Measurements from ENCODE around the gene FANCM.
"Not testable (repeated sequence)": the region's sequence is repeated elsewhere in the genome, so short reads cannot be mapped to it uniquely, and the experiment has no call there.

FANCM gene

DNA sequence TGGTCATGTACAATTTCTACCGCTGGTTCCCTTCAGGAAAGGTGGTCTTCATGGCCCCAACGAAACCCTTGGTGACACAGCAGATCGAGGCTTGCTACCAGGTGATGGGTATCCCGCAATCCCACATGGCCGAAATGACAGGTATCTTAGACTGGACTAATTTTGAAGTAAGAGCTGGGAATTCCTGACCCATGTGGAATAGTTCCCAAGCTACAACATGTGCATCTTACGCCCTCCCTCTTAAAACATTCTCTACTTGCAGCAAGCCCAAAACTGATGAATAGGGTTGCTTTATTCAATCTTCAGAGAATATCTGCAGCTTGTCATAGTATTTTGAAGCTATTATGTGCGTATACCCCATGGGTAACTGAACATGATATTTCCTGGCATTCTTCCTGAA is 669 bp downstream of the FANCM start:
- no peaks in the 10 kb centered on the region for H3F3A ChIP-seq (ENCODE audit: insufficient read depth, low read length)
- no peaks in the 10 kb centered on the region for H3K9me3 ChIP-seq (ENCODE audit: low read length)
- no peak overlapping the region for H2AFZ ChIP-seq (ENCODE audit: low read length)
- H3K27me3 ChIP-seq (ENCODE audit: insufficient read depth, low read length), result no peaks in the 10 kb centered on the region
- no peaks in the 10 kb centered on the region for H3K36me3 ChIP-seq (ENCODE audit: insufficient read depth, low read length)
- peak overlapping the region; percentile 79 for H3K27ac ChIP-seq (ENCODE audit: low read depth, low read length, poor library complexity, severe bottlenecking)
- H3K4me2 ChIP-seq (ENCODE audit: low read length), result peak overlapping the region; percentile 90
- H3K4me1 ChIP-seq (ENCODE audit: insufficient read depth, low read length, severe bottlenecking), result peaks cover 68% of the 10 kb centered on the region
- peak overlapping the region; percentile 77 for H3K9ac ChIP-seq (ENCODE audit: low read length)
- TF ChIP-seq EZH2 (IDR thresholded peaks at IDR 0.05; ENCODE audit: borderline replicate concordance, low read length), result no peak
- peaks cover 55% of the 10 kb centered on the region for H3K79me2 ChIP-seq (ENCODE audit: insufficient read depth, low read length)
- H4K20me1 ChIP-seq (ENCODE audit: insufficient read depth, low read length), result no peaks in the 10 kb centered on the region
- no peaks in the 10 kb centered on the region for H3K9me2 ChIP-seq (ENCODE audit: low read depth, low read length)
- H3K4me3 ChIP-seq (ENCODE audit: low read depth, low read length, poor library complexity, severe bottlenecking), result peak overlapping the region; percentile 92

DNA sequence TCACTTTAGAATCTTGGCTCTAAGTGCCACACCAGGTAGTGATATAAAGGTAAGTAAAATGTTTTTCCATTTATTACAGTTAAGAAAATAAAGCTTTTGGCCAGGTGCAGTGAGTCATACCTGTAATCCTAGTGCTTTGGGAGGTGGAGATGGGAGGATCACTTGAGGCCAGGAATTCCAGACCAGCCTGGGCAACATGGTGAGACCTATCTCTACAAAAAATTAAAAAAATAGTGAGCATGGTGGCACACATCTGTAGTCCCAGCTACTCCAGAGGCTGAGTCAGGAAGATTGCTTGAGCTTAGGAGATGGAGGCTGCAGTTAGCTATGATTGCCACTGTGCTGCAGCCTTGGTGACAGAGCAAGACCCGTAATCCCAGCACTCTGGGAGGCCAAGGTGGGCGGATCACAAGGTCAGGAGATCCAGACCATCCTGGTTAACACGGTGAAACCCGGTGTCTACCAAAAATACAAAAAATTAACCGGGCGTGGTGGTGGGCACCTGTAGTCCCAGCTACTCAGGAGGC is 5.0 kb downstream of the FANCM start:
- no peaks in the 10 kb centered on the region for H3F3A ChIP-seq (ENCODE audit: insufficient read depth, low read length)
- no peaks in the 10 kb centered on the region for H3K9me3 ChIP-seq (ENCODE audit: low read length)
- no peak overlapping the region for H3K9ac ChIP-seq (ENCODE audit: low read length)
- H2AFZ ChIP-seq (ENCODE audit: low read length), result no peak overlapping the region
- H4K20me1 ChIP-seq (ENCODE audit: insufficient read depth, low read length), result no peaks in the 10 kb centered on the region
- H3K27ac ChIP-seq (ENCODE audit: low read depth, low read length, poor library complexity, severe bottlenecking), result no peak overlapping the region
- H3K27me3 ChIP-seq (ENCODE audit: insufficient read depth, low read length), result no peaks in the 10 kb centered on the region
- no peak overlapping the region for H3K4me2 ChIP-seq (ENCODE audit: low read length)
- H3K36me3 ChIP-seq (ENCODE audit: insufficient read depth, low read length), result 0 out of 2 replicates have a peak, but pooled peaks cover 6% of the 10 kb centered on the region
- H3K79me2 ChIP-seq (ENCODE audit: insufficient read depth, low read length), result peaks cover 56% of the 10 kb centered on the region
- H3K4me1 ChIP-seq (ENCODE audit: insufficient read depth, low read length, severe bottlenecking), result peaks cover 64% of the 10 kb centered on the region
- H3K9me2 ChIP-seq (ENCODE audit: low read depth, low read length), result no peaks in the 10 kb centered on the region
- TF ChIP-seq, protein P1, sequence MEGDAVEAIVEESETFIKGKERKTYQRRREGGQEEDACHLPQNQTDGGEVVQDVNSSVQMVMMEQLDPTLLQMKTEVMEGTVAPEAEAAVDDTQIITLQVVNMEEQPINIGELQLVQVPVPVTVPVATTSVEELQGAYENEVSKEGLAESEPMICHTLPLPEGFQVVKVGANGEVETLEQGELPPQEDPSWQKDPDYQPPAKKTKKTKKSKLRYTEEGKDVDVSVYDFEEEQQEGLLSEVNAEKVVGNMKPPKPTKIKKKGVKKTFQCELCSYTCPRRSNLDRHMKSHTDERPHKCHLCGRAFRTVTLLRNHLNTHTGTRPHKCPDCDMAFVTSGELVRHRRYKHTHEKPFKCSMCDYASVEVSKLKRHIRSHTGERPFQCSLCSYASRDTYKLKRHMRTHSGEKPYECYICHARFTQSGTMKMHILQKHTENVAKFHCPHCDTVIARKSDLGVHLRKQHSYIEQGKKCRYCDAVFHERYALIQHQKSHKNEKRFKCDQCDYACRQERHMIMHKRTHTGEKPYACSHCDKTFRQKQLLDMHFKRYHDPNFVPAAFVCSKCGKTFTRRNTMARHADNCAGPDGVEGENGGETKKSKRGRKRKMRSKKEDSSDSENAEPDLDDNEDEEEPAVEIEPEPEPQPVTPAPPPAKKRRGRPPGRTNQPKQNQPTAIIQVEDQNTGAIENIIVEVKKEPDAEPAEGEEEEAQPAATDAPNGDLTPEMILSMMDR (IDR thresholded peaks at IDR 0.05; ENCODE audit: low read length), result no peak
- TF ChIP-seq EZH2 (IDR thresholded peaks at IDR 0.05; ENCODE audit: borderline replicate concordance, low read length), result no peak
- no peak overlapping the region for H3K4me3 ChIP-seq (ENCODE audit: low read depth, low read length, poor library complexity, severe bottlenecking)

DNA sequence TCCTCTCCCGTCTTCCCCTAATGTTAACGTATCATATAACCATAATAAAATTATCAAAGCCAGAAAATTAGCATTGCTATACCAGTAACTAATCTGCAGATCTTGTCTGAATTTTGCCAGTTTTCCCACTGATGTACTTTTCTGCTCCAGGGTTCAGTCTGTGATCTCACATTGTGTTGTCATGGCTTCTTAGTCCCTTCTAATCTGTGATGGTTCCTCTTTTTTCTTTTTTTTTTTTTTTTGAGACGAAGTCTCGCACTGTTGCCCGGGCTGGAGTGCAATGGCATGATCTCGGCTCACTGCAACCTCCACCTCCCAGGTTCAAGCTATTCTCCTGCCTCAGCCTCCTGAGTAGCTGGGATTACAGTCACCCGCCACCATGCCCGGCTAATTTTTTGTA is 6.4 kb downstream of the FANCM start:
- peaks cover 58% of the 10 kb centered on the region for H3K4me1 ChIP-seq (ENCODE audit: insufficient read depth, low read length, severe bottlenecking)
- H2AFZ ChIP-seq (ENCODE audit: low read length); H4K20me1 ChIP-seq (ENCODE audit: insufficient read depth, low read length); H3K9me2 ChIP-seq (ENCODE audit: low read depth, low read length); H3K9me3 ChIP-seq (ENCODE audit: low read length); H3K27me3 ChIP-seq (ENCODE audit: insufficient read depth, low read length); H3K36me3 ChIP-seq (ENCODE audit: insufficient read depth, low read length); H3F3A ChIP-seq (ENCODE audit: insufficient read depth, low read length): not testable (repeated sequence)
- H3K9ac ChIP-seq (ENCODE audit: low read length), result peak overlapping the region; percentile 12; the same call in 1 of the 2 replicates
- peak overlapping the region; percentile 39 for H3K4me3 ChIP-seq (ENCODE audit: low read depth, low read length, poor library complexity, severe bottlenecking)
- H3K4me2 ChIP-seq (ENCODE audit: low read length), result peak overlapping the region; percentile 45
- peaks cover 44% of the 10 kb centered on the region for H3K79me2 ChIP-seq (ENCODE audit: insufficient read depth, low read length)
- H3K27ac ChIP-seq (ENCODE audit: low read depth, low read length, poor library complexity, severe bottlenecking), result peak overlapping the region; percentile 40

DNA sequence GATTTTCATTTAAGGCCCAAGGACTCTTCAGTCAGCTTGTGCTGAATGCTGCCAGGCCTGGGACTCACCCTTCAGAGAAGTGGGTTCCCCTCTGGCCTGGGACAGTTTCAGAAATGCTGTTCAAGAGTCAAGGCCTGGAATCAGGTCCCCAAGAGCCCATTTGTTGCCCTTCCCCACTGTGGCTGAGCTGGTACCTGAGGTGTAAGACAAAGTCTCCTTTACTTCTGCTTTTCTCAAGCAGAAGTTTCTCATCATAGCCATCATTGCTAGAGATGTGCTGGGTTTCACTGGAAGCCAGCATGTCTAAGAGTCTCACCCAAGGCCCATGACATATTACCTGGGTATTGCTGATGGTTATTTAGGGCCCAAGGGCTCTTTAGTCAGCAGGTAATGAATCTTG is 8.9 kb downstream of the FANCM start:
- H2AFZ ChIP-seq (ENCODE audit: low read length), result no peak overlapping the region
- H3K4me1 ChIP-seq (ENCODE audit: insufficient read depth, low read length, severe bottlenecking), result peaks cover 32% of the 10 kb centered on the region
- peak overlapping the region; percentile 56 for H3K27ac ChIP-seq (ENCODE audit: low read depth, low read length, poor library complexity, severe bottlenecking)
- no peaks in the 10 kb centered on the region for H3K9me3 ChIP-seq (ENCODE audit: low read length)
- no peak overlapping the region for H3K9ac ChIP-seq (ENCODE audit: low read length)
- TF ChIP-seq EZH2 (IDR thresholded peaks at IDR 0.05; ENCODE audit: borderline replicate concordance, low read length), result no peak
- TF ChIP-seq, protein P1 (IDR thresholded peaks at IDR 0.05; ENCODE audit: low read length), result no peak
- no peak overlapping the region for H3K4me3 ChIP-seq (ENCODE audit: low read depth, low read length, poor library complexity, severe bottlenecking)
- no peaks in the 10 kb centered on the region for H3K9me2 ChIP-seq (ENCODE audit: low read depth, low read length)
- H3K4me2 ChIP-seq (ENCODE audit: low read length), result no peak overlapping the region
- no peaks in the 10 kb centered on the region for H3K27me3 ChIP-seq (ENCODE audit: insufficient read depth, low read length)
- H3F3A ChIP-seq (ENCODE audit: insufficient read depth, low read length), result no peaks in the 10 kb centered on the region
- peaks cover 24% of the 10 kb centered on the region for H3K79me2 ChIP-seq (ENCODE audit: insufficient read depth, low read length)
- H4K20me1 ChIP-seq (ENCODE audit: insufficient read depth, low read length), result no peaks in the 10 kb centered on the region
- peaks cover 12% of the 10 kb centered on the region for H3K36me3 ChIP-seq (ENCODE audit: insufficient read depth, low read length)
